Right cardiac atrium (tissue), 5 donors: ENCODE results near the gene GNG5. TPM values are rescaled to one million over a fixed set of nuclear protein-coding genes. Genes with fewer than 3 reads are reported as not detected.
A peak's percentile ranks its signal among the peaks of the same experiment; 100 is the strongest.

Source experiments
- ATAC-seq, 2 donors: fragments of 200-7000 bp; cut with Tn5 transposase; one replicate each; pipeline versions ENCODE4 v1.8.0 to v1.9.1; 2020; ENCODE audit warnings: moderate library complexity in 2 of 2, mild to moderate bottlenecking in 1 of 2
- DNase-seq, 3 donors: peaks; one replicate each; pipeline ENCODE4 v3.0.0-alpha.2; 2020
- H3K27ac ChIP-seq: one replicate; pipeline ENCODE4 v1.5.1; 2013; ENCODE audit warnings: mild to moderate bottlenecking, low read length, control low read depth, moderate library complexity
- H3K27me3 ChIP-seq: one replicate; pipeline ENCODE4 v1.6.1; 2013; ENCODE audit not compliant: control insufficient read depth, insufficient read depth
- H3K4me1 ChIP-seq: one replicate; pipeline ENCODE4 v1.6.1; 2013; ENCODE audit warnings: low read length; ENCODE audit not compliant: control insufficient read depth, insufficient read depth
- H3K4me3 ChIP-seq: one replicate; pipeline ENCODE4 v1.5.1; 2013; ENCODE audit warnings: low read length, control low read depth
- H3K9me3 ChIP-seq: one replicate; pipeline ENCODE4 v1.6.1; 2013; ENCODE audit warnings: low read length; ENCODE audit not compliant: control insufficient read depth
- WGBS: extraction: QIAGEN DNeasy Blood & Tissue Kit; methylation state at CpG from one replicate; pipeline ENCODE4 v1.1.7; 2013; 5-methylcytosine and 5-hydroxymethylcytosine counted together
- intact Hi-C, 4 donors: fragments of 100-400 bp; cut with DNase I; formaldehyde crosslinking; loops; one replicate each; pipeline versions ENCODE4 v1.11.0 to v1.14.0; 2022 to 2023
- long read RNA-seq, 4 donors: library from polyadenylated mRNA; unstranded; transcript quantifications; one replicate each; pipeline ENCODE4 v2.0.0, GENCODE V29; 2020 to 2021
- polyA plus RNA-seq: library from polyadenylated mRNA; stranded (reverse); fragments of 200-250 nt; gene quantifications from one replicate; pipeline ENCODE4 v1.2.3, GENCODE V29; 2013
- total RNA-seq, 4 donors: library from RNA; stranded (reverse); fragmentation: NEBNext Ultra II Directional; extraction: Animal tissue kit (Norgen Biotek cat#: 25700); gene quantifications; one replicate each; pipeline ENCODE4 v1.2.1, GENCODE V29; 2021
- donor health status: healthy with polysubstance abuse.
- donor health status: DM: no; HTN: yes; CAD: no.
- donor health status: DM: no; HTN: no; CAD: no.
- donor health status: DM: no; HTN: yes; CAD: no; lungs with severe emphysema.
- donor health status: DM: yes; HTN: yes; CAD: no.

The GNG5 gene
- total RNA-seq (100 to 1,000 TPM; 149 to 162 (median 155) TPM), polyA plus RNA-seq (341 TPM)
- long read RNA-seq, donor 1, transcript GNG5-201 (3 exons, 920 nt): major isoform, 85 of 88 reads
- long read RNA-seq, donor 1, partial matches to known transcripts: 0 of 88 reads
- long read RNA-seq, donor 1, other reads (novel, unspliced or antisense): 1 of 88 reads
- long read RNA-seq, donor 2, transcript GNG5-201 (3 exons, 920 nt): major isoform, 148 of 154 reads
- long read RNA-seq, donor 2, partial matches to known transcripts: 2 of 154 reads
- long read RNA-seq, donor 2, other reads (novel, unspliced or antisense): 4 of 154 reads
- long read RNA-seq, donor 3, transcript GNG5-201 (3 exons, 920 nt): major isoform, 45 of 51 reads
- long read RNA-seq, donor 3, partial matches to known transcripts: 4 of 51 reads
- long read RNA-seq, donor 3, other reads (novel, unspliced or antisense): 1 of 51 reads
- long read RNA-seq, donor 4, transcript GNG5-201 (3 exons, 920 nt): major isoform, 102 of 103 reads
- long read RNA-seq, donor 4, partial matches to known transcripts: 0 of 103 reads
- long read RNA-seq, donor 4, other reads (novel, unspliced or antisense): 1 of 103 reads

DNA sequence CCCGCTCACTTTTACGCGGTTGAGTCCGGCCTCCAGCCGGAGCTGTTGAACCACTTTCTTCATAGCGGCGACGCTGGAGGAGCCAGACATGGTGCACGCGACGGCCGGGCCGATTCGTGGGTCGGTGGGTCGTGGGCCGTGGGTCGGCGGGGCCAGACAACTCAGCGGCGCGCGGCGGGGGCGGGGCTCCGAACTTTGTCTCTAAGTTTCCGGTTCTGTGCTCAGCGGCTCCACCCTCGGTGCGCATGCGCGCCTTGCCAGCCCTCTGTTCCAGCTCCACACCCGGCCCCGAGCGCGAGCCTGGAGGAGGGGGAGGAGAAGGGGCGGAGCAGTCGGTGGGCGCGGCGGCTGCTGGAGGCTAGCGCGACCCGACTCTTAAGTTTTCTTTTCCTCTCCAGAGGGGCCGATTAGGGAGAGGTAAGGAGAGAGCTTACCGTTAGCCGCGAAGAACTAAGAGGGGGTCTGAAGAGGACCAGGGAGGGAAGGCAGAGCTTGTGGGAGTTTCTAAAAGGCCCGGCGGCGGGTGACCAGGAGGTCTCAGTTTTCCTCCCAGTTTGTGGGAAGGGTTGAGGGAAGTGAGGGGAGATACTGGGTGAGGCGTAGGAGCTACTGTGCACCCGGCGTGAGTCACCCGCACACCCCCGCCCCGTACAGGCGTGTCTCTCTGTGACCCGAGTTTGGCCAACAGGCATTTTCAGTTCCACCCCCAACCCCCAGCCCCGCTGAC lies at the start of gene GNG5, which contains the start of gene SPATA1:
Gene GNG5, minus strand, starts transcription at position 580 of the 727 bp plus-strand sequence. Its CDS starts 490 bp downstream, at position 90.
Gene SPATA1, plus strand, starts transcription at position 385 of the 727 bp plus-strand sequence. CDS start 9,974 bp downstream, outside the sequence.
- ATAC-seq: peak; percentile 97 to 98
- H3K27ac ChIP-seq: peak within 1 kb of the TSS; percentile 96
- peak; percentile 99 to 100 (median 100) for DNase-seq
- intact Hi-C loops: no loop called here
- H3K4me3 ChIP-seq: peak within 1 kb of the TSS; percentile 90
- no peaks in the 10 kb centered on the region for H3K4me1 ChIP-seq
- H3K27me3 ChIP-seq: no peaks in the 10 kb centered on the region
- WGBS: under 1% methylated on average over 60 of the region's 60 CpGs
- H3K9me3 ChIP-seq: no peaks in the 10 kb centered on the region

DNA sequence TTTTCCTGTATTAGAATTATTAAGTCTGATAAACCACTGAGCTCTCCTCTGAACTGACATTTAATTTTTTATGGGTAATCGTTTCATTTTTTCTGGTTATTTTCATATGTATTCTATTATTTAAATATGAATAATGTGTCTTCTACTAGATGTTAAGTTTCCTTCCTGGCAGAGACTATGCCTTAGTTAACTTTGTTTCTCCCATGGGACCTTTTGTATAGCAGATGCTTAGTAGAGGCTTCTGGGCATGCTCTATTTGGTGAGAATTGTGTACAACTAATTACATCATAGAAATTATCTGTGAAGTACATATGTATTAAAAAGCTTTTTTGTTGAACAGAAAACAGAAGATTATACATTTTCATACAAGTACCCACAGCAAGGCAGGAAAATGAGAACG lies 44.4 kb upstream of the GNG5 start:
- no peaks in the 10 kb centered on the region for H3K4me1 ChIP-seq
- DNase-seq: no peak
- H3K4me3 ChIP-seq: no peak overlapping the region
- no peaks in the 10 kb centered on the region for H3K9me3 ChIP-seq
- ATAC-seq: no peak
- H3K27me3 ChIP-seq: no peaks in the 10 kb centered on the region
- no peak overlapping the region for H3K27ac ChIP-seq
- whole genome bisulfite sequencing: 51% methylated on average over 2 of the region's 2 CpGs
- intact Hi-C loops: no loop called here

DNA sequence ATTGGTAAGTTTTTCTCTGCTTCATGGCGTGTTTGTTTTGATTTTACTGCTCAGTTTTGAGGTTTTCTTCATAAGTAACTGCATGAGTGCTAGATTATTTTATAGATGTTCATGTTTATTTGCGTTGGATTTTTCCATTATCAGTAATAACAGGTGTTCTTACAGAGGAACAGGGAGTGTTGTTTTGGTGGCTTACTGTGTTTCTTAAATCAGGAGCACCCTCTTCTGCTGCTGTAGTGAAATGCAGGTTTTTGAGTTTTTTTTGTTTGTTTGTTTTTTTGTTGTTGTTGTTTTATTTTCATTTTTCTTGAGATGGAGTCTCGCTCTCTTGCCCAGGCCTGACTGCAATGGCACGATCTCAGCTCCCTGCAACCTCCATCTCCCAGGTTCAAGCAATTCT lies 35.3 kb upstream of the GNG5 start:
- ATAC-seq (no peak), DNase-seq (no peak)
- no peaks in the 10 kb centered on the region for H3K9me3 ChIP-seq
- no peaks in the 10 kb centered on the region for H3K27me3 ChIP-seq
- 91% methylated on average over 4 of the region's 4 CpGs for WGBS
- H3K4me1 ChIP-seq: no peaks in the 10 kb centered on the region
- intact Hi-C loops: no loop called here
- no peak overlapping the region for H3K27ac ChIP-seq
- no peak overlapping the region for H3K4me3 ChIP-seq

DNA sequence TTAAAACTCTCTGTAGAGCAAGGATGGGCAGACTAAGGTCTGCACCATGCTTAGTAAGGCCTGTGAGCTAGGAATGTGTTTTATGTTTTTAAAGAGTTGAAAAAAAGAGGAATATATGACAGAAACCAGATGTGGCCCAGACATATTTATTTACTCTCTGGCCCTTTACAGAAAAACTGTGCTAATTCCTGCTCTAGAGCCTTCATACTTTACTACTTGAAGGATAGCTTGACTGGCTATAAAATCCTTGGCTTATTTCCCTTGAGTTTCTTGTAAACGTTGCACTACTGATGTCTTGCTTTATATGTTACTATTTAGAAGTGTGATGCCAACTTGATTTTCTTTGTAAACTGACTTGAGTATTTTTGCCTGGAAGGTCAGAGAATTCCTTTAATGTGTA lies 34.4 kb upstream of the GNG5 start:
- Histone ChIP-seq H3K4me1 (no peaks in the 10 kb centered on the region), H3K27me3 (no peaks in the 10 kb centered on the region), H3K9me3 (no peaks in the 10 kb centered on the region), H3K4me3 (no peak overlapping the region), H3K27ac (no peak overlapping the region)
- DNase-seq (no peak), ATAC-seq (no peak)
- WGBS: 54% methylated on average over 1 of the region's 1 CpG
- intact Hi-C loops: no loop called here

- Histone ChIP-seq H3K27ac (no peak overlapping the region), H3K4me1 (no peaks in the 10 kb centered on the region), H3K9me3 (no peaks in the 10 kb centered on the region), H3K4me3 (no peak overlapping the region), H3K27me3 (no peaks in the 10 kb centered on the region)
- WGBS: 90% methylated on average over 3 of the region's 3 CpGs
- ATAC-seq (no peak), DNase-seq (no peak)
- intact Hi-C loops: no loop called here
Observed at GRCh38 chr1:84539972-84540371, 33.6 kb upstream of the GNG5 start.

DNA sequence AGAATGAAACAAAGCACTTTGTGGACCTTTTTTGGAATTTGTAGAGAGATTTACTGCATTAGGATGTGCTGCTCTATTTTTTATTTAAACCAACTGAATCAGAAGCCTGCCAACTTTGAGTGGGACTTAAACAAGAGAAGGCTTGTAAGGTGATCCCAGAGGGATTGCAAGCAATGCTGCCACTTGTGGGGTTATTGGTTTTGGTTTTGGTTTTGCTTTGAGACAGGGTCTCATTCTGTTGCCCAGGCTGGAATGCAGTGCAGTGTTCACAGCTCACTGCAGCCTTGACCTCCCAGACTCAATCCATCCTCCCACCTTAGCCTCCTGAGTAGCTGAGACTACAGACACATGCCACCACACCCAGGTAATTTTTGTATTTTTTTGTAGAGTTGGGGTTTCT lies 32.2 kb upstream of the GNG5 start:
- intact Hi-C loops: no loop called here
- H3K27me3 ChIP-seq: no peaks in the 10 kb centered on the region
- no peak for ATAC-seq
- no peak overlapping the region for H3K27ac ChIP-seq
- H3K4me1 ChIP-seq: no peaks in the 10 kb centered on the region
- no peaks in the 10 kb centered on the region for H3K9me3 ChIP-seq
- H3K4me3 ChIP-seq: no peak overlapping the region
- DNase-seq: no peak

GRCh38 chr1:84525779-84526178 lies 19.4 kb upstream of the GNG5 start:
- 84% methylated on average over 1 of the region's 1 CpG for WGBS
- ATAC-seq: no peak
- intact Hi-C loops: no loop called here
- no peak for DNase-seq
- H3K27ac ChIP-seq: no peak overlapping the region
- no peak overlapping the region for H3K4me3 ChIP-seq
- H3K4me1 ChIP-seq: no peaks in the 10 kb centered on the region
- no peaks in the 10 kb centered on the region for H3K9me3 ChIP-seq
- no peaks in the 10 kb centered on the region for H3K27me3 ChIP-seq

DNA sequence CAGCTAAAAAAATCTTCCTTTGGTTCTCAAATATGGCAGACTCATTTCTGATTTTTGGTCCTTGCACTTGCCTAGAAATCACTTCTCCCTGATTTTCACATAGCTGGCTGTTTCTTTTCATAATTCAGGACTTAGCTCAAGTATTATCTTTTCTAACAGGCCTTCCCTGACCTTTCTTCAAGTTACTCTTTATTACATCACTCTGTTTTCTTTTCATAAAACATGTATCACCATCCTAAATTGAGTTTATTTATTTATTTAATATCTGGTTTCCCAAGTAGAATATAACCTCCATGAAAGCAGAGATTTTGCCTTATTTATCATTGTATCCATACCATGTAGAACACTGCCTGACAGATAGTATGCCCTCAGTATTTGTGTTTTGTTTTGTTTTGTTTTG lies 18.2 kb upstream of the GNG5 start:
- ATAC-seq (no peak), DNase-seq (no peak)
- no peak overlapping the region for H3K4me3 ChIP-seq
- H3K9me3 ChIP-seq: no peaks in the 10 kb centered on the region
- H3K4me1 ChIP-seq: no peaks in the 10 kb centered on the region
- intact Hi-C loops: no loop called here
- no peak overlapping the region for H3K27ac ChIP-seq
- no peaks in the 10 kb centered on the region for H3K27me3 ChIP-seq

DNA sequence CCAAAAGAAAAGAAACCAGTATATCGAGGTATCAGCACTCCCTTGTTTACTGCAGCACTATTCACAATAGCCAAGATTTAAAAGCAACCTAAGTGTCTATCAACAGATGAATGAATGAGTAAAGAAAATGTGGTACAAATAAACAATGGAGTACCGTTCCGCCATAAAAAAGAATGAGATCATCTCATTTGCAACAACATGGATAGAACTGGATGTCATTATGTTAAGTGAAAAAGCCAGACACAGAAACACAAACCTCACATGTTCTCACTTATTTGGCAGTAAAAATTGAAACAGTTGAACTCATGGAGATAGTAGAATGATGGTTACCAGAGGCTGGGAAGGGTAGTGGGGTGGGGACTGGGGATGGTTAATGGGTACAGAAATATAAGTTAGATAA lies 4.3 kb upstream of the GNG5 start:
- no peak for DNase-seq
- no peaks in the 10 kb centered on the region for H3K27me3 ChIP-seq
- no peak overlapping the region for H3K27ac ChIP-seq
- intact Hi-C loops: no loop called here
- H3K4me3 ChIP-seq: no peak overlapping the region
- WGBS: 91% methylated on average over 3 of the region's 3 CpGs
- ATAC-seq: no peak
- H3K4me1 ChIP-seq: no peaks in the 10 kb centered on the region
- no peaks in the 10 kb centered on the region for H3K9me3 ChIP-seq

DNA sequence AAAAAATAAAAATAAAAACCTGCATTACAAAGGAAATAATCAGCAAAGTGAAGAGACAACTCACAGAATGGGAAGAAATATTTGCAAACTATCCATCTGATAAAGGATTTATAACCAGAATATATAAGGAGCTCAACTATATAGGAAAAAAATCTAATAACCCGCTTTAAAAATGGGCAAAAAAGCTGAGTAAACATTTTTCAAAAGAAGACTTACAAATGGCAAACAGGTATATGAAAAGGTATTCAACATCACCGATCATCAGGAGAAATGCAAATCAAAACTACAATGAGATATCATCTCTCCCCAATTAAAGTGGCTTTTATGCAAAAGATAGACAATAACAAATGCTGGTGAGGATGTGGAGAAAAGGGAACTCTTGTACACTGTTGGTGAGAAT lies 3.8 kb upstream of the GNG5 start:
- intact Hi-C loops: no loop called here
- Histone ChIP-seq H3K9me3 (no peaks in the 10 kb centered on the region), H3K27ac (no peak overlapping the region), H3K4me3 (no peak overlapping the region), H3K27me3 (no peaks in the 10 kb centered on the region), H3K4me1 (no peaks in the 10 kb centered on the region)
- no peak for DNase-seq
- ATAC-seq: no peak
- 49% methylated on average over 2 of the region's 2 CpGs for WGBS

DNA sequence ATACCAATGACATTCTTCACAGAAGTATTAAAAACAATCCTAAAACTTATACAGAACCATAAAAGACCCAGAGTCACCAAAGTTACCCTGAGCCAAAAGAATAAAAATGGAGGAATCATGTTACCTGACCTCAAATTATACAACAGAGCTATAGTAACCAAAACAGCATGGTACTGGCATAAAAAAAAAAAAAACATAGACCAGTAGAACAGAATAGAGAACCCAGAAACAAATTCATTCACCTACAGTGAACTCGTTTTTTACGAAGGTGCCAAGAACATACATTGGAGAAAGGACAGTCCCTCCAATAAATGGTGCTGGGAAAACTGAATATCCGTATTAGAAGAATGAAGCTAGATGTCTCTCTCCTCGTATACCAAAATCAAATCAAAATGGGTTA lies 2.6 kb upstream of the GNG5 start:
- WGBS: 97% methylated on average over 4 of the region's 4 CpGs
- no peak for ATAC-seq
- H3K27me3 ChIP-seq: no peaks in the 10 kb centered on the region
- no peaks in the 10 kb centered on the region for H3K4me1 ChIP-seq
- no peak overlapping the region for H3K4me3 ChIP-seq
- intact Hi-C loops: no loop called here
- no peaks in the 10 kb centered on the region for H3K9me3 ChIP-seq
- H3K27ac ChIP-seq: no peak overlapping the region
- no peak for DNase-seq
